GM21360 (cell line): Measurements from ENCODE around the gene QKI.

Source experiments
- ATAC-seq: cut with Tn5 transposase; IDR thresholded peaks from one replicate; pipeline ENCODE4 v1.9.1; 2021; ENCODE audit warnings: mild to moderate bottlenecking, moderate library complexity; ENCODE audit not compliant: unreplicated experiment

The QKI gene

GRCh38 chr6:163525926-163526325 lies 111.4 kb downstream of the QKI start:
- no peak for ATAC-seq

- no peak for ATAC-seq
Measured at GRCh38 chr6:163526346-163526745, 111.8 kb downstream of the QKI start.

- ATAC-seq: no peak
Measured at GRCh38 chr6:163527291-163527690, 112.8 kb downstream of the QKI start.

GRCh38 chr6:163529605-163530004 lies 115.1 kb downstream of the QKI start:
- no peak for ATAC-seq

- no peak for ATAC-seq
Measured at GRCh38 chr6:163530406-163530805, 115.9 kb downstream of the QKI start.

- ATAC-seq: no peak
Measured at GRCh38 chr6:163531122-163531521, 116.6 kb downstream of the QKI start.

- ATAC-seq: no peak
Measured at GRCh38 chr6:163532526-163533078, 118.1 kb downstream of the QKI start.

GRCh38 chr6:163533443-163533842 lies 118.9 kb downstream of the QKI start:
- no peak for ATAC-seq

GRCh38 chr6:163536770-163537169 lies 122.3 kb downstream of the QKI start:
- no peak for ATAC-seq

GRCh38 chr6:163538331-163538730 lies 123.8 kb downstream of the QKI start:
- ATAC-seq: no peak

- ATAC-seq: no peak
Measured at GRCh38 chr6:163539101-163539762, 124.7 kb downstream of the QKI start.

GRCh38 chr6:163543321-163543720 lies 128.8 kb downstream of the QKI start:
- no peak for ATAC-seq

- no peak for ATAC-seq
Measured at GRCh38 chr6:163545370-163545769, 130.9 kb downstream of the QKI start.

GRCh38 chr6:163547287-163547686 lies 132.8 kb downstream of the QKI start:
- no peak for ATAC-seq

- ATAC-seq: no peak
Measured at GRCh38 chr6:163548624-163549023, 134.1 kb downstream of the QKI start.

- ATAC-seq: no peak
Measured at GRCh38 chr6:163554032-163554431, 139.5 kb downstream of the QKI start.

GRCh38 chr6:163554663-163555062 lies 140.1 kb downstream of the QKI start:
- no peak for ATAC-seq

GRCh38 chr6:163559661-163560060 lies 145.1 kb downstream of the QKI start:
- ATAC-seq: no peak

GRCh38 chr6:163563318-163563717 lies 148.8 kb downstream of the QKI start:
- no peak for ATAC-seq

GRCh38 chr6:163564534-163564933 lies 150.0 kb downstream of the QKI start:
- no peak for ATAC-seq

- ATAC-seq: no peak
Measured at GRCh38 chr6:163565140-163565539, 150.6 kb downstream of the QKI start.

GRCh38 chr6:163566056-163566455 lies 151.5 kb downstream of the QKI start:
- no peak for ATAC-seq

- no peak for ATAC-seq
Measured at GRCh38 chr6:163568275-163568674, 153.8 kb downstream of the QKI start.
